Osteocyte (in vitro differentiated cells): ENCODE data around the gene SLC29A2. TPM values are rescaled to one million over a fixed set of nuclear protein-coding genes. Genes with fewer than 3 reads are reported as not detected.
"Not testable (repeated sequence)": the region's sequence is repeated elsewhere in the genome, so short reads cannot be mapped to it uniquely, and the experiment has no call there.

Experiments
- DNase-seq: peaks from one replicate; pipeline ENCODE4 v3.0.0; 2021; ENCODE audit warnings: mixed read lengths; ENCODE audit not compliant: unreplicated experiment; ENCODE audit errors: extremely low spot score
- H3K27ac Mint-ChIP-seq: one replicate; pipeline ENCODE4 v1.8.0; 2021; ENCODE audit warnings: mild to moderate bottlenecking, mixed read lengths; ENCODE audit not compliant: unreplicated experiment
- H3K27me3 Mint-ChIP-seq: one replicate; pipeline ENCODE4 v1.8.0; 2021; ENCODE audit warnings: mixed read lengths; ENCODE audit not compliant: unreplicated experiment
- H3K36me3 Mint-ChIP-seq: one replicate; pipeline ENCODE4 v1.8.0; 2021; ENCODE audit warnings: mixed read lengths; ENCODE audit not compliant: unreplicated experiment
- H3K4me1 Mint-ChIP-seq: one replicate; pipeline ENCODE4 v1.8.0; 2021; ENCODE audit warnings: mixed read lengths; ENCODE audit not compliant: unreplicated experiment
- H3K4me3 Mint-ChIP-seq: one replicate; pipeline ENCODE4 v1.8.0; 2021; ENCODE audit warnings: mild to moderate bottlenecking, moderate library complexity, mixed read lengths; ENCODE audit not compliant: unreplicated experiment
- H3K9me3 Mint-ChIP-seq: one replicate; pipeline ENCODE4 v1.8.0; 2021; ENCODE audit warnings: mixed read lengths; ENCODE audit not compliant: unreplicated experiment
- CTCF ChIP-seq: fragments of 200-600 bp; sonication (generic); IDR thresholded peaks from 2 replicates; pipeline ENCODE4 v1.5.0; 2021; ENCODE audit warnings: antibody characterized with exemption, mild to moderate bottlenecking, moderate library complexity
- total RNA-seq: library from RNA; stranded (reverse); gene quantifications from 2 replicates; pipeline ENCODE4 v1.2.1, GENCODE V29; 2021

Gene SLC29A2
- total RNA-seq, 1 donor from 2014 or later: 3.6 TPM

GRCh38 chr11:66362481-66363147 is 8.9 kb downstream of the SLC29A2 start:
- Mint-ChIP-seq H3K27me3 (no peaks in the 10 kb centered on the region), H3K4me1 (no peaks in the 10 kb centered on the region), H3K27ac (no peak overlapping the region), H3K4me3 (no peak overlapping the region), H3K36me3 (peaks cover 4% of the 10 kb centered on the region), H3K9me3 (no peaks in the 10 kb centered on the region)
- no peak for DNase-seq
- TF ChIP-seq CTCF: no peak

GRCh38 chr11:66361502-66361941 is 10.0 kb downstream of the SLC29A2 start:
- Mint-ChIP-seq H3K4me1 (no peaks in the 10 kb centered on the region), H3K9me3 (no peaks in the 10 kb centered on the region), H3K27me3 (no peaks in the 10 kb centered on the region), H3K36me3 (peaks cover 4% of the 10 kb centered on the region), H3K4me3 (no peak overlapping the region), H3K27ac (no peak overlapping the region)
- no peak for TF ChIP-seq CTCF
- DNase-seq: no peak

- TF ChIP-seq CTCF: no peak
- Mint-ChIP-seq H3K9me3 (no peaks in the 10 kb centered on the region), H3K4me1 (no peaks in the 10 kb centered on the region), H3K27ac (no peak overlapping the region), H3K36me3 (peaks cover 7% of the 10 kb centered on the region), H3K4me3 (no peak overlapping the region), H3K27me3 (no peaks in the 10 kb centered on the region)
- no peak for DNase-seq
Observed at GRCh38 chr11:66360406-66361073, 11.0 kb downstream of the SLC29A2 start.

- H3K9me3 Mint-ChIP-seq: no peaks in the 10 kb centered on the region
- no peak for TF ChIP-seq CTCF
- H3K4me3 Mint-ChIP-seq: no peak overlapping the region
- no peak overlapping the region for H3K27ac Mint-ChIP-seq
- peaks cover 7% of the 10 kb centered on the region for H3K36me3 Mint-ChIP-seq
- no peaks in the 10 kb centered on the region for H3K4me1 Mint-ChIP-seq
- H3K27me3 Mint-ChIP-seq: no peaks in the 10 kb centered on the region
- DNase-seq: no peak
Observed at GRCh38 chr11:66359662-66360087, 11.9 kb downstream of the SLC29A2 start.

- not testable (repeated sequence) for H3K27ac Mint-ChIP-seq, H3K9me3 Mint-ChIP-seq, H3K36me3 Mint-ChIP-seq, DNase-seq, H3K27me3 Mint-ChIP-seq, H3K4me3 Mint-ChIP-seq
- peaks cover 25% of the 10 kb centered on the region for H3K4me1 Mint-ChIP-seq
Observed at GRCh38 chr11:66350560-66351235, 20.9 kb downstream of the SLC29A2 start.
